ENCODE results near the gene NUP93. TPM values are rescaled to one million over a fixed set of nuclear protein-coding genes. Genes with fewer than 3 reads are reported as not detected.

NUP93 gene
- total RNA-seq, 4 donors from 2014 or later, result 27.3 to 195 (median 31.4) TPM

DNA sequence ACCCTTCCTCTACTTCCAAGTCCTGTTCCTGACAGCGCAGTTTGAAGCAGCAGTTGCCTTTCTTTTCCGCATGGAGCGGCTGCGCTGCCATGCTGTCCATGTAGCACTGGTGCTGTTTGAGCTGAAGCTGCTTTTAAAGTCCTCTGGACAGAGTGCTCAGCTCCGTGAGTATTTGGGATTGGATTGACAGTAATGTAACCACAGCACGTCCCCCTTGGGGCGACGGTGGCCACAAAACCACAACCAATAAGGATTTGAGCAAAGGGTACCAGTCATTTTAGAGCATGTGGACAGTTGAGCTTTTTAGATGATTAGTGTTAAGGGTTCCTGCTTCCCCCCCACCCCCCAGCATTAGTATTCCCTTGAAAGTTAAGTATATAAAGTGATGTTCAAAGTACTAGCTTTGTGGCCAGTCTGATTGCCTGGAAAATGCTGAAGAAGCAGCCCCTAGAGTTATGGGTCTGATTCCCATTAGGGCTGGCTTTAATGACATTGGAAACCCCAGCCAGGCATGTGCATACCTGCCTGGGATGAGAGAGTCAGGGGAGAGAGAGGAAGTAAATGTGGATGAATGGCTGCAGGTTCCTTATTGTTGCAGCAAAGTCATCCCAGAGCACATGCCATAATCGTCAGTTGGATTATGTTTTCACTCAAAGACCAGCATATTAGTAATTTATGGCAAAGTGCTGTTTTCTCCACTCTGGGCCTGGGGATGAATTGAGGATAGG lies 103.5 kb downstream of the NUP93 start:
- H3K9me3 ChIP-seq, result no peaks in the 10 kb centered on the region
- no peak for TF ChIP-seq POLR2A (IDR thresholded peaks at IDR 0.05)
- TF ChIP-seq, protein P1, sequence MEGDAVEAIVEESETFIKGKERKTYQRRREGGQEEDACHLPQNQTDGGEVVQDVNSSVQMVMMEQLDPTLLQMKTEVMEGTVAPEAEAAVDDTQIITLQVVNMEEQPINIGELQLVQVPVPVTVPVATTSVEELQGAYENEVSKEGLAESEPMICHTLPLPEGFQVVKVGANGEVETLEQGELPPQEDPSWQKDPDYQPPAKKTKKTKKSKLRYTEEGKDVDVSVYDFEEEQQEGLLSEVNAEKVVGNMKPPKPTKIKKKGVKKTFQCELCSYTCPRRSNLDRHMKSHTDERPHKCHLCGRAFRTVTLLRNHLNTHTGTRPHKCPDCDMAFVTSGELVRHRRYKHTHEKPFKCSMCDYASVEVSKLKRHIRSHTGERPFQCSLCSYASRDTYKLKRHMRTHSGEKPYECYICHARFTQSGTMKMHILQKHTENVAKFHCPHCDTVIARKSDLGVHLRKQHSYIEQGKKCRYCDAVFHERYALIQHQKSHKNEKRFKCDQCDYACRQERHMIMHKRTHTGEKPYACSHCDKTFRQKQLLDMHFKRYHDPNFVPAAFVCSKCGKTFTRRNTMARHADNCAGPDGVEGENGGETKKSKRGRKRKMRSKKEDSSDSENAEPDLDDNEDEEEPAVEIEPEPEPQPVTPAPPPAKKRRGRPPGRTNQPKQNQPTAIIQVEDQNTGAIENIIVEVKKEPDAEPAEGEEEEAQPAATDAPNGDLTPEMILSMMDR (IDR thresholded peaks at IDR 0.05), result no peak
- no peak overlapping the region for H3K27ac ChIP-seq
- no peak for DNase-seq
- no peaks in the 10 kb centered on the region for H3K27me3 ChIP-seq
- peaks cover 0 to 64% (median 0%) of the 10 kb centered on the region in 3 donors for H3K36me3 ChIP-seq
- no peak overlapping the region for H3K4me3 ChIP-seq
- H3K4me1 ChIP-seq, result no peaks in the 10 kb centered on the region

DNA sequence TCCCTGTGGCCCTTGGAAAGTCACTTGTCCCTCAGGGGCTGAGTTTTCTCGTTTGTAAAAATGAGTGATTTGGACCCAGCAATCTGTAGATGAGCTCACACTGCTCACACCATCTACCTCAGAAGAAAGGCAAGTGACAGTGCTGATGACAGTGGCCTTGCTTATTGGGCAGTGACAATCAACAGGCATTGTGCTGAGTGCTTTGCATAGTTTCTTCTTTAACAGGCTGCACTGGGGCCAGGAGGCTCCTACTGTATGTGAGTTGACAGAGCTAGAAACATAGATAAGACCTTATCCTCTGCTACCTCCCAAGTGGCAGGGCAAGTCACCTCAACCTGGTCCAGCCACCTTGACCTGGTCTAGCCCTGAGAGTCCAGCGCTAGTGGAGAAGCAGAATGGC lies 105.4 kb downstream of the NUP93 start:
- TF ChIP-seq, protein P1 (IDR thresholded peaks at IDR 0.05), result no peak
- no peak overlapping the region for H3K4me3 ChIP-seq
- H3K9me3 ChIP-seq, result no peaks in the 10 kb centered on the region
- DNase-seq, result no peak
- no peak overlapping the region for H3K27ac ChIP-seq
- H3K36me3 ChIP-seq, result peaks cover 0 to 68% (median 0%) of the 10 kb centered on the region in 3 donors
- H3K27me3 ChIP-seq, result no peaks in the 10 kb centered on the region
- H3K4me1 ChIP-seq, result no peaks in the 10 kb centered on the region

DNA sequence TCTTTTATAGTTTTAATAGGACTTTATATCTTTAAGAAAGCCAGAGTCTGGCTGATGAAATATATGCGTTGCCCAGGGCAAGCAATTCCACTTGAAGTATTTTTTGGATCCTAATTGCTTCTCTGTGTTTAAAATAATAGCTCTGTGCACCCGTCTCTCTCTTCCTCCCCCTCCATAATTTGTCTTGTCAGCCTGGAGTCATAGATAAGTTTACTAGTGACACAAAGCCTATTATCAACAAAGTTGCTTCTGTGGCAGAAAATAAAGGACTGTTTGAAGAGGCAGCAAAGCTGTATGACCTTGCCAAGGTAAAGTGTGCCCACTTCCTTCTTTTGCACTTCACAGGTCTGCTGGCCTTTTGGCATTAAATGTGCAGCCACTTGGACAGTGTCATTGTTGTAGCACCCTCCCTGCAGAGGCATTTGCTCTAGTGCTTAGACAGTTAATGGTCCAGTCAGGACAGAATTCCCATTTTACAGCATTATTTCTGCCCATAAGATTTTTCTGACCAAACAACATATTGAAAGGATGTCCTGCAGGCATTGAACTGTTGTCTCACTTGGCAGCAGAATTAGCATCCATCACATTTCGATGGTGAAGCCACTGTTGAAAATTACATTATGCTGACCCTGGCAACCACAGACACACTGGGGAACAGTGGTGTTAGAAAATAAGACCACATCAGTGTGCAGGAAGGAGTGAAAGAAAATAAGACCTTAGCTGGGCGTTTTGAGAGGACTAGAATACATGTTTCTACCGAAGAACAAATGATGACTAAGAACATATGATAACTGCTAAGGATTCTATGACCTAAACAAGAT lies 106.7 kb downstream of the NUP93 start:
- Histone ChIP-seq H3K36me3 (peaks cover 0 to 63% (median 0%) of the 10 kb centered on the region in 3 donors), H3K27ac (no peak overlapping the region), H3K9me3 (no peaks in the 10 kb centered on the region), H3K4me3 (no peak overlapping the region), H3K4me1 (no peaks in the 10 kb centered on the region), H3K27me3 (no peaks in the 10 kb centered on the region)
- no peak for DNase-seq
- TF ChIP-seq, protein P1 (IDR thresholded peaks at IDR 0.05), result no peak
- TF ChIP-seq POLR2A (IDR thresholded peaks at IDR 0.05), result no peak

DNA sequence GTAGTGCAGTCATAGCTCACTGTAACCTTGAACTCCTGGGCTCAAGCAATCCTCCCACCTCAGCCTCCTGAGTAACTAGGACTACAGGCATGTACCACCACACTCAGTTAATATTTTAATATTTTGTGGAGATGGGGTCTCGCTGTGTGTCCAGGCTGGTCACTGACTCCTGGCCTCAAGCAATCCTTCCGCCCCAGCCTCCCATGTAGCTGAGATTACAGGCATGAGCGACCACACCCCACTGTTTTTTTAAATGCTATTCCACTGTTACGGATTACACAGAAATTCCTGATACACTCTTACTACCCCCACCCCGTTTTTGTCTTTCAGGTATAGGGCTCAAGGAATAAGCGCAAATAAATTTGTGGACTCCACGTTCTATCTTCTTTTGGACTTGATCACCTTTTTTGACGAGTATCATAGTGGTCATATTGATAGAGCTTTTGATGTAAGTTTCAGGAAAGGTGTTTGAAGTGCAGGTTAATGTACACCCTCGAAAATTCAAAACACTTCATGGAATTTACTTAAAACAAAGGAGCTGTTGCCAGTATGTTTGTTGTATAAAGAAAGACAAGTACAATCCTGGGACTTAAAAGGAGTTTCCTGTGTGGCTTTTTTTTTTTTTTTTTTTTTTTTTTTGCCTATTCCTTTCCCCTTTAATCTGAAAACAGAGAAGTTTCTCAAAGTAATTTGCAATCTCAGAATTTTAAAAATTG lies 108.9 kb downstream of the NUP93 start:
- H3K36me3 ChIP-seq, result peaks cover 0 to 60% (median 0%) of the 10 kb centered on the region in 3 donors

DNA sequence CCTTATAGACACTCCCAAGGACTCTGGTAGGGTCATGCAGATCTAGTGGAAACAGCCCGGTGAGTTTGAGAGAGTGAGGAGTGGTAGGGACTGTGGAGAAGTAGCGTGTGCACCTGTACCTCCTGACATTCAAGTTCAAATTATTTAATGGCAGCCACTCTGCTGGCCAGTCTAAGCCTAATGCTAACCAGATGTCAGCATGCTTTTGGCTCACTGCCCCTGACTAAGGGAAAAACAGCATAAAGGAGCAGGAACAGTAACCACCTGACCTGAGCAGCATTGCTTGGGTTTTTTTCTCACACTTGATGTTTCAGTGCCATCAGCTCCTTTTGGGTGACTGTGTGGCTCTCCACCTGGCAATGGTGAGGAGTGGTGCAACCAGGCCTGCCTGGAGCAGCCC lies 111.3 kb downstream of the NUP93 start:
- H3K27me3 ChIP-seq, result no peaks in the 10 kb centered on the region
- no peak for DNase-seq
- H3K36me3 ChIP-seq, result peaks cover 0 to 59% (median 0%) of the 10 kb centered on the region in 3 donors
- H3K27ac ChIP-seq, result no peak overlapping the region
- H3K9me3 ChIP-seq, result no peaks in the 10 kb centered on the region
- TF ChIP-seq POLR2A (IDR thresholded peaks at IDR 0.05), result no peak
- TF ChIP-seq, protein P1 (IDR thresholded peaks at IDR 0.05), result no peak
- H3K4me3 ChIP-seq, result no peak overlapping the region
- no peaks in the 10 kb centered on the region for H3K4me1 ChIP-seq

More for the DNA sequence above, 108.9 kb downstream of the NUP93 start:
- Histone ChIP-seq H3K4me3 (no peak overlapping the region), H3K4me1 (no peaks in the 10 kb centered on the region), H3K27me3 (no peaks in the 10 kb centered on the region), H3K27ac (no peak overlapping the region), H3K9me3 (no peaks in the 10 kb centered on the region)
- TF ChIP-seq, protein P1 (IDR thresholded peaks at IDR 0.05), result no peak
- TF ChIP-seq POLR2A (IDR thresholded peaks at IDR 0.05), result no peak
- no peak for DNase-seq
